NK-92 treated with Interleukin-12 subunit alpha and Interleukin-12 subunit beta, amount 100 ng/mL, for 24 hours (cell line): ENCODE results near the gene CDC40.
"Not testable (repeated sequence)": the region's sequence is repeated elsewhere in the genome, so short reads cannot be mapped to it uniquely, and the experiment has no call there.

Source experiments
- DNase-seq: peaks from one replicate; lab custom pipeline; 2025; lab: John Stamatoyannopoulos, UW

Gene CDC40

GRCh38 chr6:110271732-110272022 is 91.5 kb downstream of the CDC40 start:
- no peak for DNase-seq

- DNase-seq, result not testable (repeated sequence)
Measured at GRCh38 chr6:110272781-110273180, 92.6 kb downstream of the CDC40 start.

GRCh38 chr6:110277100-110277665 is 97.0 kb downstream of the CDC40 start:
- no peak for DNase-seq
